Endothelial cell of umbilical vein (primary cell): Measurements from ENCODE around the gene YARS2. TPM values are rescaled to one million over a fixed set of nuclear protein-coding genes. Genes with fewer than 3 reads are reported as not detected.

Experiments used
- BruUV-seq: library from RNA; stranded (reverse); fragments of 400-500 nt; replicated peaks from 2 replicates; lab custom pipeline; 2021; lab: Mats Ljungman, UMichigan
- CTCF ChIA-PET: fragments of 300-600, 350-600 bp; sonication (Branson Sonifier 250); formaldehyde crosslinking; loops from one replicate; lab custom pipeline; 2021; ENCODE audit warnings: antibody characterized with exemption, inconsistent platforms; lab: Charles Lee
- POLR2A ChIA-PET: fragments of 300-600, 350-600 bp; sonication (Branson Sonifier 250); formaldehyde crosslinking; loops from one replicate; lab custom pipeline; 2021; ENCODE audit warnings: antibody characterized with exemption, inconsistent platforms; lab: Charles Lee
- DNase-seq: peaks from one replicate; pipeline ENCODE4 v3.0.0-alpha.2; 2011; ENCODE audit warnings: low read depth, low spot score
- FAIRE-seq: peaks from 2 replicates; lab custom pipeline; 2011; peaks lifted over from hg19 to GRCh38; lab: Jason Lieb, UNC
- H2AFZ ChIP-seq: 2 replicates; pipeline ENCODE4 v1.6.0; 2012; ENCODE audit warnings: low read depth, low read length, control low read depth, inconsistent platforms
- H3K27ac ChIP-seq: 2 replicates; pipeline ENCODE4 v1.5.1; 2011; ENCODE audit warnings: low read depth, mild to moderate bottlenecking, control low read depth, low read length, moderate library complexity; ENCODE audit not compliant: insufficient read depth
- H3K27me3 ChIP-seq, 2 experiments: 2 replicates each; pipeline versions ENCODE4 v1.6.0 to v1.6.1; 2011; ENCODE audit warnings: low read length in 2 of 2, mixed read lengths in 1 of 2; ENCODE audit not compliant: control insufficient read depth in 2 of 2, insufficient read depth in 2 of 2
- H3K36me3 ChIP-seq, 2 experiments: 2 replicates in 1 of 2; 3 replicates in 1 of 2; pipeline ENCODE4 v1.5.1; 2011; ENCODE audit warnings: low read length in 2 of 2, mild to moderate bottlenecking in 1 of 2, moderate library complexity in 1 of 2; ENCODE audit not compliant: control insufficient read depth in 2 of 2, insufficient read depth in 2 of 2; ENCODE audit errors: extremely low read depth in 1 of 2
- H3K4me1 ChIP-seq: 3 replicates; pipeline ENCODE4 v1.5.1; 2011; ENCODE audit warnings: mild to moderate bottlenecking, low read length; ENCODE audit not compliant: control insufficient read depth, insufficient read depth; ENCODE audit errors: extremely low read depth
- H3K4me2 ChIP-seq: 2 replicates; pipeline ENCODE4 v1.6.1; 2011; ENCODE audit warnings: low read length, control low read depth, mixed read lengths; ENCODE audit not compliant: insufficient read depth
- H3K4me3 ChIP-seq, 3 experiments: fragments of 200-600 bp in 1 of 3; sonication (generic), shearing (Covaris generic) in 1 of 3; replicated peaks in 1 of 3; 2 replicates each; pipeline ENCODE4 v1.5.1; 2011 to 2016; ENCODE audit warnings: control low read depth in 3 of 3, low read length in 3 of 3, mild to moderate bottlenecking in 2 of 3, inconsistent platforms in 1 of 3, low read depth in 1 of 3, moderate library complexity in 1 of 3; ENCODE audit not compliant: insufficient read depth in 1 of 3
- H3K79me2 ChIP-seq: 2 replicates; pipeline ENCODE4 v1.6.0; 2012; ENCODE audit warnings: low read length, inconsistent platforms; ENCODE audit not compliant: control insufficient read depth, insufficient read depth
- H3K9ac ChIP-seq: replicated peaks from 2 replicates; pipeline ENCODE3; 2011; ENCODE audit warnings: low read length, control low read depth; ENCODE audit not compliant: insufficient read depth; ENCODE audit errors: extremely low read depth
- H3K9me1 ChIP-seq: replicated peaks from 3 replicates; pipeline ENCODE4 v1.6.0; 2011; ENCODE audit warnings: mild to moderate bottlenecking, low read length; ENCODE audit not compliant: control insufficient read depth, insufficient read depth; ENCODE audit errors: extremely low read depth
- H3K9me3 ChIP-seq: replicated peaks from 2 replicates; pipeline ENCODE4 v1.5.1; 2012; ENCODE audit warnings: low read length, inconsistent platforms; ENCODE audit not compliant: control insufficient read depth, insufficient read depth
- H4K20me1 ChIP-seq: replicated peaks from 2 replicates; pipeline ENCODE3; 2011; ENCODE audit warnings: mild to moderate bottlenecking, low read length; ENCODE audit not compliant: control insufficient read depth, insufficient read depth; ENCODE audit errors: extremely low read depth
- EZH2 ChIP-seq: IDR thresholded peaks from 2 replicates; pipeline ENCODE4 v1.6.1; 2012; ENCODE audit warnings: borderline replicate concordance, low read depth, mild to moderate bottlenecking, moderate library complexity, low read length, inconsistent platforms; ENCODE audit not compliant: severe bottlenecking
- FOS ChIP-seq: IDR thresholded peaks from 2 replicates; pipeline ENCODE4 v1.6.1; 2011; ENCODE audit warnings: mild to moderate bottlenecking, low read length, moderate library complexity, borderline replicate concordance; ENCODE audit not compliant: insufficient read depth
- GATA2 ChIP-seq: IDR thresholded peaks from 2 replicates; pipeline ENCODE4 v1.7.0; 2011; ENCODE audit warnings: low read depth, mild to moderate bottlenecking, moderate library complexity, mixed read lengths, low read length; ENCODE audit not compliant: insufficient read length, insufficient read depth
- JUN ChIP-seq: IDR thresholded peaks from 2 replicates; pipeline ENCODE4 v1.6.1; 2011; ENCODE audit warnings: borderline replicate concordance, low read depth; ENCODE audit not compliant: insufficient read length, insufficient read depth
- MYC ChIP-seq: IDR thresholded peaks from one replicate; pipeline ENCODE4 v1.6.1; 2011; ENCODE audit warnings: mild to moderate bottlenecking, low read depth, low read length
- POLR2A ChIP-seq: IDR thresholded peaks from 2 replicates; pipeline ENCODE4 v1.6.1; 2012; ENCODE audit warnings: low read depth, mild to moderate bottlenecking, control low read depth, low read length
- POLR2AphosphoS5 ChIP-seq: IDR thresholded peaks from 2 replicates; pipeline ENCODE4 v1.6.1; 2012; ENCODE audit warnings: low read depth, mild to moderate bottlenecking, control low read depth, low read length, moderate library complexity; ENCODE audit not compliant: insufficient read depth
- dilution Hi-C: fragments of 300-500 bp; cut with MboI; formaldehyde crosslinking; loops from one replicate; pipeline ENCODE4 v1.15.0; 2019; ENCODE audit warnings: low sequenced_read_pairs; ENCODE audit not compliant: extremely low pct_ligation_motif_present
- intact Hi-C: fragments of 100-400 bp; cut with micrococcal nuclease; formaldehyde crosslinking; loops from one replicate; pipeline ENCODE4 v1.10.0; 2022
- polyA plus RNA-seq, 4 experiments: library from polyadenylated mRNA; depleted of rRNA in 3 of 4; stranded (reverse) in 3 of 4; unstranded in 1 of 4; fragments of >200 nt; gene quantifications; 2 replicates each; pipeline versions ENCODE4 v1.2.1 to v1.2.3, GENCODE V29; 2011 to 2012; ENCODE audit warnings: missing spikeins in 1 of 4
- total RNA-seq: library from RNA; stranded (reverse); gene quantifications from 2 replicates; pipeline ENCODE4 v1.2.3, GENCODE V29; 2021
- TF ChIP-seq, protein P1 (sequence below): IDR thresholded peaks from 2 replicates; pipeline ENCODE4 v1.6.1; 2011; ENCODE audit not compliant: insufficient read depth, insufficient read length
- TF ChIP-seq, protein P2 (sequence below), 2 donors: IDR thresholded peaks; 1 replicate in 1 of 2; 2 replicates in 1 of 2; pipeline ENCODE4 v1.5.1; 2011; ENCODE audit warnings: low read length in 2 of 2, mild to moderate bottlenecking in 2 of 2, moderate library complexity in 2 of 2, control low read depth in 1 of 2, inconsistent platforms in 1 of 2, low read depth in 1 of 2; ENCODE audit not compliant: insufficient read depth in 1 of 2; ENCODE audit errors: extremely low read depth in 1 of 2

YARS2 gene
- total and polyA plus RNA-seq, 2 donors (not counting 3 experiments of a cell fraction or from before 2014, with no cell fraction given) = 24.6 to 26.8 TPM

DNA sequence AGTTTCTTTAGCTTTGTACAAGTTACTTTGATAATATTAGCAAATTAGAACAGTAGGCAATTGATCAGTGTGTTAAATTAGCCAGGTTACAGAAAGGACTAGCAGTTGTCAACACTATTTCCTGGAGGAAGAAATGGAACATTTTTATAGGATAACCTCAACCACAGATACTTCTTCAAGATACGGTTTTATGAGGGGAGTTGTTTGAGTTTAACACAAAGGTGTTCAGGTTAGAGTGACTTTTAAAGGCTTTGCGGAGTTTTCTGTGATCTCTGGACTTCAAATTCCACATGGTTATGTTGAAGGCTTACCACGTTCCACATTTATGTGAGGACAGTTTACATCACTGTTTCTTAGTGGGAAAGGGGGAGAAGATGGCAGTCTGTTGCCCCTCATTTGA lies 19.3 kb downstream of the YARS2 start:
- Histone ChIP-seq H4K20me1 (peaks cover 3% of the 10 kb centered on the region), H3K9me1 (no peaks in the 10 kb centered on the region), H3K9me3 (no peaks in the 10 kb centered on the region), H3K79me2 (no peaks in the 10 kb centered on the region), H3K9ac (no peak overlapping the region), H3K27me3 (no peaks in the 10 kb centered on the region), H3K4me2 (no peak overlapping the region), H3K36me3 (peaks cover 11 to 28% of the 10 kb centered on the region in 2 experiments), H3K27ac (no peak overlapping the region), H2AFZ (no peak overlapping the region), H3K4me1 (no peaks in the 10 kb centered on the region), H3K4me3 (no peak overlapping the region)
- ChIA-PET CTCF (interaction anchor here (1.0 to 1.4 kb wide), 2 partner anchors 10 to 29 kb away, joined by 3 read pairs; no protein-coding TSS in a partner anchor), POLR2A (no interaction called here)
- FAIRE-seq (no peak), DNase-seq (no peak)
- no TSS peak for BruUV-seq
- TF ChIP-seq GATA2 (no peak), FOS (no peak), EZH2 (no peak), JUN (no peak), POLR2AphosphoS5 (no peak), MYC (no peak), POLR2A (no peak)
- TF ChIP-seq, protein P1, sequence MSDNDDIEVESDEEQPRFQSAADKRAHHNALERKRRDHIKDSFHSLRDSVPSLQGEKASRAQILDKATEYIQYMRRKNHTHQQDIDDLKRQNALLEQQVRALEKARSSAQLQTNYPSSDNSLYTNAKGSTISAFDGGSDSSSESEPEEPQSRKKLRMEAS = no peak
- TF ChIP-seq, protein P2, sequence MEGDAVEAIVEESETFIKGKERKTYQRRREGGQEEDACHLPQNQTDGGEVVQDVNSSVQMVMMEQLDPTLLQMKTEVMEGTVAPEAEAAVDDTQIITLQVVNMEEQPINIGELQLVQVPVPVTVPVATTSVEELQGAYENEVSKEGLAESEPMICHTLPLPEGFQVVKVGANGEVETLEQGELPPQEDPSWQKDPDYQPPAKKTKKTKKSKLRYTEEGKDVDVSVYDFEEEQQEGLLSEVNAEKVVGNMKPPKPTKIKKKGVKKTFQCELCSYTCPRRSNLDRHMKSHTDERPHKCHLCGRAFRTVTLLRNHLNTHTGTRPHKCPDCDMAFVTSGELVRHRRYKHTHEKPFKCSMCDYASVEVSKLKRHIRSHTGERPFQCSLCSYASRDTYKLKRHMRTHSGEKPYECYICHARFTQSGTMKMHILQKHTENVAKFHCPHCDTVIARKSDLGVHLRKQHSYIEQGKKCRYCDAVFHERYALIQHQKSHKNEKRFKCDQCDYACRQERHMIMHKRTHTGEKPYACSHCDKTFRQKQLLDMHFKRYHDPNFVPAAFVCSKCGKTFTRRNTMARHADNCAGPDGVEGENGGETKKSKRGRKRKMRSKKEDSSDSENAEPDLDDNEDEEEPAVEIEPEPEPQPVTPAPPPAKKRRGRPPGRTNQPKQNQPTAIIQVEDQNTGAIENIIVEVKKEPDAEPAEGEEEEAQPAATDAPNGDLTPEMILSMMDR (IDR thresholded peaks at IDR 0.05; ENCODE audit: extremely low read depth in 1 of 2, insufficient read depth in 1 of 2, low read depth in 1 of 2, low read length in 2 of 2) = no peak
- intact Hi-C loops = no loop called here
- dilution Hi-C loops = no loop called here
